Osteocyte (in vitro differentiated cells): ENCODE data around the gene NPSR1. TPM values are rescaled to one million over a fixed set of nuclear protein-coding genes. Genes with fewer than 3 reads are reported as not detected.

Experiments
- DNase-seq: peaks from one replicate; pipeline ENCODE4 v3.0.0; 2021; ENCODE audit warnings: mixed read lengths; ENCODE audit not compliant: unreplicated experiment; ENCODE audit errors: extremely low spot score
- H3K27ac Mint-ChIP-seq: one replicate; pipeline ENCODE4 v1.8.0; 2021; ENCODE audit warnings: mild to moderate bottlenecking, mixed read lengths; ENCODE audit not compliant: unreplicated experiment
- H3K27me3 Mint-ChIP-seq: one replicate; pipeline ENCODE4 v1.8.0; 2021; ENCODE audit warnings: mixed read lengths; ENCODE audit not compliant: unreplicated experiment
- H3K36me3 Mint-ChIP-seq: one replicate; pipeline ENCODE4 v1.8.0; 2021; ENCODE audit warnings: mixed read lengths; ENCODE audit not compliant: unreplicated experiment
- H3K4me1 Mint-ChIP-seq: one replicate; pipeline ENCODE4 v1.8.0; 2021; ENCODE audit warnings: mixed read lengths; ENCODE audit not compliant: unreplicated experiment
- H3K4me3 Mint-ChIP-seq: one replicate; pipeline ENCODE4 v1.8.0; 2021; ENCODE audit warnings: mild to moderate bottlenecking, moderate library complexity, mixed read lengths; ENCODE audit not compliant: unreplicated experiment
- H3K9me3 Mint-ChIP-seq: one replicate; pipeline ENCODE4 v1.8.0; 2021; ENCODE audit warnings: mixed read lengths; ENCODE audit not compliant: unreplicated experiment
- CTCF ChIP-seq: fragments of 200-600 bp; sonication (generic); IDR thresholded peaks from 2 replicates; pipeline ENCODE4 v1.5.0; 2021; ENCODE audit warnings: antibody characterized with exemption, mild to moderate bottlenecking, moderate library complexity
- total RNA-seq: library from RNA; stranded (reverse); gene quantifications from 2 replicates; pipeline ENCODE4 v1.2.1, GENCODE V29; 2021

NPSR1 gene
- total RNA-seq, 1 donor from 2014 or later, result not detected

GRCh38 chr7:34652809-34653208 lies 5.2 kb upstream of the NPSR1 start:
- H3K4me1 Mint-ChIP-seq, result no peaks in the 10 kb centered on the region
- peaks cover 4% of the 10 kb centered on the region for H3K9me3 Mint-ChIP-seq
- TF ChIP-seq CTCF, result no peak
- no peak overlapping the region for H3K4me3 Mint-ChIP-seq
- no peaks in the 10 kb centered on the region for H3K36me3 Mint-ChIP-seq
- no peak overlapping the region for H3K27ac Mint-ChIP-seq
- no peak for DNase-seq
- no peaks in the 10 kb centered on the region for H3K27me3 Mint-ChIP-seq

GRCh38 chr7:34653787-34654186 lies 4.2 kb upstream of the NPSR1 start:
- no peaks in the 10 kb centered on the region for H3K27me3 Mint-ChIP-seq
- no peak overlapping the region for H3K4me3 Mint-ChIP-seq
- no peaks in the 10 kb centered on the region for H3K4me1 Mint-ChIP-seq
- no peak for DNase-seq
- no peaks in the 10 kb centered on the region for H3K36me3 Mint-ChIP-seq
- H3K27ac Mint-ChIP-seq, result no peak overlapping the region
- TF ChIP-seq CTCF, result no peak
- H3K9me3 Mint-ChIP-seq, result peaks cover 4% of the 10 kb centered on the region

DNA sequence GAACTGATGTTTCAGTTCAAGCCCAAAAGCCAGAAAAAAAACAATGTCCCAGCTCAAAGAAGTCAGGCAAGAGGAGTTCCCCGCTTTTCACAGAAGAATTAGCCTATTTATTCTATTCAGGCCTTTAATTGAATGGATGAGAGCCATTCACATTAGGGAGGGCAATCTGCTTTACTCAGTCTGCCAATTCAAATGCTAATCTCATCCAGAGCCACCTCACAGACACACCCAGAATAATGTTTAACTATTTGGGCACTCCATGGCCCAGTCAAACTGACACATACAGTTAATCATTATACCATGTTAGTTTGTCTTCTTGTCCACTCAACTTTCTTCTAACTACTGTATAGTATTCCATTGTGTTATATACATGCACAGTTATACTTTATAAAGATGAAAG lies 2.6 kb upstream of the NPSR1 start:
- Mint-ChIP-seq H3K4me3 (no peak overlapping the region), H3K27me3 (no peaks in the 10 kb centered on the region), H3K9me3 (peaks cover 4% of the 10 kb centered on the region), H3K27ac (no peak overlapping the region), H3K36me3 (no peaks in the 10 kb centered on the region), H3K4me1 (no peaks in the 10 kb centered on the region)
- no peak for TF ChIP-seq CTCF
- no peak for DNase-seq

DNA sequence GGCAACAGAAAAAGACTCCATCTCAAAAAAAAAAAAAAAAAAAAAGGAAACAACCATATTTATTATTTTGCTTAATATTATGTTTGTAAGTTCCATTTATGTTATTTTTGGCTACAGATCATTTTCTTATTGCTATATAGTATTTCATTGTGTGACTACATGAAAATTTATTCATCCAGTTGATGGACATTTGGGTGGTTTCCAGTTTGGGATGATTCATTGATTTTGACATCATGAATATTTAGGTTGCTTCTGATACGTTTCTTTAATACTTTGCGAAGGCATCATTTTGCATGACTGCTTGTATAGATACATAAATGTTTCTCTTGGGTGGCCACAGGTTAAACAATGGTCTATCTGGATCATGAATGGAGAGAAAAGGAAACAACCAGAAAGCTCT lies 2.0 kb upstream of the NPSR1 start:
- H3K36me3 Mint-ChIP-seq, result no peaks in the 10 kb centered on the region
- H3K4me3 Mint-ChIP-seq, result no peak overlapping the region
- H3K27me3 Mint-ChIP-seq, result no peaks in the 10 kb centered on the region
- TF ChIP-seq CTCF, result no peak
- no peak overlapping the region for H3K27ac Mint-ChIP-seq
- no peaks in the 10 kb centered on the region for H3K4me1 Mint-ChIP-seq
- DNase-seq, result no peak
- no peaks in the 10 kb centered on the region for H3K9me3 Mint-ChIP-seq

DNA sequence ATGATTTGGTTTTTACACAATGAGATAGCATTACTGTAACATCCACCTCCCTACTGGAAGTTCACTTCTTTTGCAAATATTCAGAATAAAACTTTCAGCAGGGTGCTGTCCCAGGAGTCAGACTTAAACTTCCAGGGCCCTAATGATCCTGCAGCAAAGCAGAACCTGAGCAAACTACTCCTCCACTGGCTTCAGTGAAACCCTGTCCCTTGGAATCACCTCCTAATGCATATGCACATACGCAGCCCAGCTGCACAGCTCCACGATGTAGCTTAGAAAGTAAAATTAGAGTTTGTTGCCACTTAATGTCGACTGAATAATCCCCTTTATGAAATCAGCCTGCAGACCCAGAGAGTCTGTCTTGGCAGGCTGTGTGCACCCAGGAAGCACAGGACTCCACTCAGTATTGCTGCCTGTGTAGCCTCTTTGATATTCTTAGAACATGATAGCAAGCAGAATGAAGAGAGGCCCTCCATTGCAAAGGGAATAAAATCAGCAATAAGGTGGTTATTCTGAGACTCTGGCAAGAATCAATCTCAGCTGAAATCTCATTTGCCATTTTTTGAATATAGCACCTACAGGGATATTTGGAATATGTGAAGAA lies 1.6 kb downstream of the NPSR1 start:
- Mint-ChIP-seq H3K4me1 (no peaks in the 10 kb centered on the region), H3K36me3 (no peaks in the 10 kb centered on the region), H3K27ac (no peak overlapping the region), H3K9me3 (no peaks in the 10 kb centered on the region), H3K27me3 (peaks cover 5% of the 10 kb centered on the region), H3K4me3 (no peak overlapping the region)
- no peak for TF ChIP-seq CTCF
- DNase-seq, result no peak
